Fibroblast of villous mesenchyme (primary cell): Measurements from ENCODE around the gene MFSD2B. TPM values are rescaled to one million over a fixed set of nuclear protein-coding genes. Genes with fewer than 3 reads are reported as not detected.
"Not testable (repeated sequence)": the region's sequence is repeated elsewhere in the genome, so short reads cannot be mapped to it uniquely, and the experiment has no call there.

ENCODE experiments used
- DNase-seq: peaks from one replicate; pipeline ENCODE4 v3.0.0-alpha.2; 2010; ENCODE audit warnings: low read depth
- H3K4me3 ChIP-seq: 2 replicates; pipeline ENCODE4 v1.5.1; 2011; ENCODE audit warnings: low read depth, mild to moderate bottlenecking, low read length
- CTCF ChIP-seq: IDR thresholded peaks from 2 replicates; pipeline ENCODE4 v1.5.1; 2012; ENCODE audit warnings: low read depth, mild to moderate bottlenecking, low read length; ENCODE audit not compliant: insufficient read depth
- total RNA-seq: library from RNA; depleted of rRNA; stranded (reverse); fragments of >200 nt; gene quantifications from 2 replicates; pipeline ENCODE4 v1.2.3, GENCODE V29; 2012

MFSD2B gene
- total RNA-seq, 1 donor = under 0.01 TPM

- no peak for TF ChIP-seq CTCF
- no peak overlapping the region for H3K4me3 ChIP-seq
- DNase-seq = no peak
Measured at GRCh38 chr2:24024996-24025663, 15.2 kb downstream of the MFSD2B start.

DNA sequence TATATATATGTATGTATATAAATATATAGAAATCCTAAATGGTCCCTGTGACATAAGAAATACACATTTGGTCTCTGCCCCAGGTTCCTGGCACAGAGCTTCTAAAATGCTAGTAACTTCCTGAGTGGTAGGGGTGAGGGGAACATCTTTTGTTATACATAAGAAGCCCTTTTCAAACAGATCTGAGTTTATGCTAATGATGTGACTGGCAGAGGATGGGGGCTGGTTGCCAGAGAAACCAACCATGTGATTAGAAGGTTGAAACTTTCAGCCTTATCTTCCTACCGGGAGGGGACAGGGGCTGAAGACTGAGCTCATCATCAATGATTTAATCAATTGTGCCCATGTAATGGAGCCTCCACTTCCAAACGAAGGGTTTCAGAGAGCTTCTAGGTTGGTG is 16.3 kb downstream of the MFSD2B start:
- no peak overlapping the region for H3K4me3 ChIP-seq
- no peak for TF ChIP-seq CTCF

GRCh38 chr2:24038786-24039499 is 29.1 kb downstream of the MFSD2B start:
- TF ChIP-seq CTCF = no peak
- no peak for DNase-seq
- H3K4me3 ChIP-seq = no peak overlapping the region

More for the DNA sequence above, 16.3 kb downstream of the MFSD2B start:
- DNase-seq = no peak

DNA sequence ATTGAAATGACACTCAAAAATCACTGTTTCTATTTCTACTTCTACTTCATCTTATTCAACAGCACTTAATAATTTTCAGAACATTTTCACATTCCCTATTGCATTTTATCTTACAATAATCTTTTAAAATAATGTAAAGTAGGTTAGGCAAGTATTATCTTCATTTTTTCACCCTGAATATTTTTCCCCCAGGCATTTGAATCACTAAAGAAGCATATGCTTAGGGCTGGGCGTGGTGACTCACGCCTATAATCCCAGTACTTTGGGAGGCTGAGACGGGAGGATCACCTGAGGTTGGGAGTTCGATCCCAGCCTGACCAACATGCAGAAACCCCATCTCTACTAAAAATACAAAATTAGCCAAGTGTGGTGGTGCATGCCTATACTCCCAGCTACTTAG is 30.6 kb downstream of the MFSD2B start:
- TF ChIP-seq CTCF = no peak
- no peak overlapping the region for H3K4me3 ChIP-seq
- DNase-seq = no peak

DNA sequence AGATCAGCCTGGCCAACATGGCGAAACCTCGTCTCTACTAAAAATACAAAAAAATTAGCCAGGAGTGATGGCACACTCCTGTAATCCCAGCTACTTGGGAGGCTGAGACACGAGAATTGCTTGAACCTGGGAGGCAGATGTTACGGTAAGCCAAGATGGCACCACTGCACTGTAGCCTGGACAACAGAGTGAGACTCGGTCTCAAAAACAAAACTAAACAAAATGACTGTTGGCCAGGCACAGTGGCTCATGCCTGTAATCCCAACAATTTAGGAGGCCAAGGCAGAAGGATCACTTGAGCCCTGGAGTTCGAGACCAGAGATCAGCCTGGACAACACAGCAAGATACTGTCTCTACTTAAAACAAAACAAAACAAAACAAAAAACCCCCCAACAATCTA is 33.2 kb downstream of the MFSD2B start:
- not testable (repeated sequence) for H3K4me3 ChIP-seq, DNase-seq

- DNase-seq = no peak
- no peak for TF ChIP-seq CTCF
- peak overlapping the region; percentile 81 for H3K4me3 ChIP-seq
Measured at GRCh38 chr2:24045511-24046508, 35.9 kb downstream of the MFSD2B start.

DNA sequence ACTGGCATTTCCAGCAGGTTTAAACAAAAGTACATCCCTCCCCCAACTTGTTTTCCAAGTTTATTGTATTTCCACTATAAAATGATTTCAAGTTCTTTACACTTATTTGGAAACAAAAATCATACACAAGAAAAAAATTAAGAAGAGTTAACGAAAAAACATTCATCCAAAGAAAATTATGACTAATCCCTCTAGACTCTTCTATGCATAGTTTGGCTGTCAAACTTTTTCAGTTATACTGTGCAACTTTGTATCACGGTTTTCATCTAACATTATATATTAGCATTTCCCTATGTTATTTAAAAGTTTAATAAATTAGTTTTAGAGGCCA is 36.7 kb downstream of the MFSD2B start:
- H3K4me3 ChIP-seq = peak overlapping the region; percentile 81
- no peak for TF ChIP-seq CTCF
- no peak for DNase-seq
